ENCODE data around the gene PCP4. TPM values are rescaled to one million over a fixed set of nuclear protein-coding genes. Genes with fewer than 3 reads are reported as not detected.

The PCP4 gene
- total and polyA plus RNA-seq, 2 donors (not counting 3 experiments of a cell fraction or from before 2014, with no cell fraction given), result not detected

GRCh38 chr21:39935716-39936115 lies 68.5 kb downstream of the PCP4 start:
- intact Hi-C loops (cut with micrococcal nuclease) (no loop called here), dilution Hi-C loops (cut with MboI; ENCODE audit: extremely low pct_ligation_motif_present, low sequenced_read_pairs) (no loop called here)
- no peak for TF ChIP-seq MAX (IDR thresholded peaks at IDR 0.05; ENCODE audit: insufficient read depth, insufficient read length)
- no peak for TF ChIP-seq POLR2A (IDR thresholded peaks at IDR 0.05; ENCODE audit: low read depth, low read length)
- TF ChIP-seq CTCF (IDR thresholded peaks at IDR 0.05; ENCODE audit: extremely low read depth in 1 of 2, insufficient read depth in 1 of 2, low read depth in 1 of 2, low read length in 2 of 2), result no peak
- no peak for TF ChIP-seq EZH2 (IDR thresholded peaks at IDR 0.05; ENCODE audit: borderline replicate concordance, low read depth, low read length, severe bottlenecking)
- no peak for TF ChIP-seq MYC (IDR thresholded peaks at IDR 0.05; ENCODE audit: low read depth, low read length)
- TF ChIP-seq FOS (IDR thresholded peaks at IDR 0.05; ENCODE audit: borderline replicate concordance, insufficient read depth, low read length), result no peak
- TF ChIP-seq GATA2 (IDR thresholded peaks at IDR 0.05; ENCODE audit: insufficient read depth, insufficient read length, low read depth, low read length), result no peak

More at GRCh38 chr21:39935716-39936115, 68.5 kb downstream of the PCP4 start:
- POLR2A ChIA-PET, result no interaction called here
- Histone ChIP-seq H3K27me3 (ENCODE audit: control insufficient read depth in 2 of 2, insufficient read depth in 2 of 2, low read length in 2 of 2) (no peaks in the 10 kb centered on the region), H2AFZ (ENCODE audit: low read depth, low read length) (no peak overlapping the region), H3K4me3 (replicated peaks in 1 of 3; ENCODE audit: insufficient read depth in 1 of 3, low read depth in 1 of 3, low read length in 3 of 3) (no peak overlapping the region), H3K9me3 (replicated peaks; ENCODE audit: control insufficient read depth, insufficient read depth, low read length) (peaks cover 4% of the 10 kb centered on the region), H3K9ac (replicated peaks; ENCODE audit: extremely low read depth, insufficient read depth, low read length) (no peak overlapping the region), H4K20me1 (replicated peaks; ENCODE audit: control insufficient read depth, extremely low read depth, insufficient read depth, low read length) (no peaks in the 10 kb centered on the region), H3K27ac (ENCODE audit: insufficient read depth, low read depth, low read length) (no peak overlapping the region), H3K79me2 (ENCODE audit: control insufficient read depth, insufficient read depth, low read length) (no peaks in the 10 kb centered on the region), H3K4me1 (ENCODE audit: control insufficient read depth, extremely low read depth, insufficient read depth, low read length) (no peaks in the 10 kb centered on the region), H3K9me1 (replicated peaks; ENCODE audit: control insufficient read depth, extremely low read depth, insufficient read depth, low read length) (no peaks in the 10 kb centered on the region), H3K4me2 (ENCODE audit: insufficient read depth, low read length) (no peak overlapping the region), H3K36me3 (ENCODE audit: control insufficient read depth in 2 of 2, extremely low read depth in 1 of 2, insufficient read depth in 2 of 2, low read length in 2 of 2) (no peaks in the 10 kb centered on the region)
- no TSS peak for BruUV-seq (replicated peaks)
- DNase-seq (ENCODE audit: low read depth, low spot score), result no peak
- FAIRE-seq, result no peak
- CTCF ChIA-PET, result no interaction called here

All from endothelial cell of umbilical vein (primary cell).